BJ (cell line): Measurements from ENCODE around the gene CIRBP. TPM values are rescaled to one million over a fixed set of nuclear protein-coding genes. Genes with fewer than 3 reads are reported as not detected.
"Not testable (repeated sequence)": the region's sequence is repeated elsewhere in the genome, so short reads cannot be mapped to it uniquely, and the experiment has no call there.

Experiments
- CTCF ChIA-PET: fragments of 350-600 bp; formaldehyde crosslinking; extraction: SDS; loops from one replicate; lab custom pipeline; 2021; ENCODE audit warnings: antibody characterized with exemption, inconsistent platforms; lab: Yijun Ruan, JAX
- POLR2A ChIA-PET: fragments of 300-600 bp; sonication (Branson Sonifier 250); formaldehyde crosslinking; extraction: SDS; loops from one replicate; lab custom pipeline; 2021; ENCODE audit warnings: antibody characterized with exemption; lab: Charles Lee
- DNase-seq: peaks from one replicate; pipeline ENCODE4 v3.0.0-alpha.2; 2011; ENCODE audit warnings: low read depth
- H3K27me3 ChIP-seq: 2 replicates; pipeline ENCODE4 v1.6.0; 2011; ENCODE audit warnings: low read length; ENCODE audit not compliant: control insufficient read depth, insufficient read depth
- H3K36me3 ChIP-seq: 2 replicates; pipeline ENCODE4 v1.5.1; 2011; ENCODE audit warnings: low read length; ENCODE audit not compliant: control insufficient read depth, insufficient read depth
- H3K4me3 ChIP-seq: 2 replicates; pipeline ENCODE4 v1.5.1; 2011; ENCODE audit warnings: low read depth, mild to moderate bottlenecking, control low read depth, low read length
- CTCF ChIP-seq: IDR thresholded peaks from 2 replicates; pipeline ENCODE4 v1.5.1; 2011; ENCODE audit warnings: low read depth, mild to moderate bottlenecking, control low read depth, inconsistent platforms, low read length, moderate library complexity; ENCODE audit not compliant: insufficient read depth
- polyA plus RNA-seq: library from polyadenylated mRNA; depleted of rRNA; stranded (reverse); fragments of >200 nt; gene quantifications from 2 replicates; pipeline ENCODE4 v1.2.3, GENCODE V29; 2011

The CIRBP gene
- polyA plus RNA-seq, 1 experiment: 342 TPM

- ChIA-PET CTCF (interaction anchor here (0.8 to 2.3 kb wide), 5 partner anchors 9 to 64 kb away, joined by 3 to 16 read pairs (median 7); no protein-coding TSS in a partner anchor), POLR2A (no interaction called here)
- no peak overlapping the region for H3K4me3 ChIP-seq
- no peaks in the 10 kb centered on the region for H3K36me3 ChIP-seq
- no peak for DNase-seq
- H3K27me3 ChIP-seq: peaks cover 9% of the 10 kb centered on the region
- TF ChIP-seq CTCF: no peak
Measured at GRCh38 chr19:1317274-1318003, 48.3 kb downstream of the CIRBP start.

GRCh38 chr19:1318678-1319471, 49.7 kb downstream of the CIRBP start:
- no peaks in the 10 kb centered on the region for H3K36me3 ChIP-seq
- ChIA-PET POLR2A (interaction anchor here (0.6 kb wide), 1 partner anchor 39 kb away, joined by 3 read pairs; no protein-coding TSS in a partner anchor), CTCF (no interaction called here)
- no peak for TF ChIP-seq CTCF
- DNase-seq: no peak
- peaks cover 9% of the 10 kb centered on the region for H3K27me3 ChIP-seq
- no peak overlapping the region for H3K4me3 ChIP-seq

GRCh38 chr19:1320282-1320650, 51.1 kb downstream of the CIRBP start:
- H3K4me3 ChIP-seq, CTCF ChIA-PET, POLR2A ChIA-PET, H3K27me3 ChIP-seq, H3K36me3 ChIP-seq, DNase-seq: not testable (repeated sequence)

- ChIA-PET POLR2A (no interaction called here), CTCF (no interaction called here)
- Histone ChIP-seq H3K27me3 (peaks cover 3% of the 10 kb centered on the region; the same call in 1 of the 2 replicates), H3K4me3 (no peak overlapping the region), H3K36me3 (no peaks in the 10 kb centered on the region)
- no peak for DNase-seq
- TF ChIP-seq CTCF: no peak
Measured at GRCh38 chr19:1321539-1321938, 52.4 kb downstream of the CIRBP start.

- Histone ChIP-seq H3K27me3 (no peaks in the 10 kb centered on the region), H3K4me3 (no peak overlapping the region), H3K36me3 (no peaks in the 10 kb centered on the region)
- CTCF ChIA-PET: no interaction called here
- no peak for DNase-seq
- TF ChIP-seq CTCF: no peak
- POLR2A ChIA-PET: no interaction called here
Measured at GRCh38 chr19:1322198-1322981, 53.3 kb downstream of the CIRBP start.
